ENCODE measurements around the gene PRKCD. TPM values are rescaled to one million over a fixed set of nuclear protein-coding genes. Genes with fewer than 3 reads are reported as not detected.

Gene PRKCD
- total RNA-seq, 2 donors from 2014 or later = 14.1 to 34.9 TPM

- no peaks in the 10 kb centered on the region for H3K36me3 Mint-ChIP-seq
- H3K27me3 Mint-ChIP-seq = no peaks in the 10 kb centered on the region
Observed at GRCh38 chr3:53166781-53167291, 5.8 kb downstream of the PRKCD start.

GRCh38 chr3:53167418-53168174, 6.6 kb downstream of the PRKCD start:
- Mint-ChIP-seq H3K4me3 (peak overlapping the region; percentile 57), H3K9me3 (no peaks in the 10 kb centered on the region), H3K27ac (peak overlapping the region; percentile 45 to 52), H3K36me3 (no peaks in the 10 kb centered on the region), H3K4me1 (ENCODE audit: low read depth in 2 of 2) (peaks cover 58 to 68% of the 10 kb centered on the region in 2 donors), H3K27me3 (no peaks in the 10 kb centered on the region)
- ATAC-seq (no peak), DNase-seq (ENCODE audit: low spot score) (no peak)

More at GRCh38 chr3:53166781-53167291, 5.8 kb downstream of the PRKCD start:
- DNase-seq (ENCODE audit: low spot score) (no peak), ATAC-seq (peak; percentile 54 to 64)
- no peaks in the 10 kb centered on the region for H3K9me3 Mint-ChIP-seq
- H3K4me1 Mint-ChIP-seq (ENCODE audit: low read depth in 2 of 2) = peaks cover 61 to 67% of the 10 kb centered on the region in 2 donors
- peak overlapping the region; percentile 20 for H3K4me3 Mint-ChIP-seq
- peak overlapping the region; percentile 45 to 52 for H3K27ac Mint-ChIP-seq

- Mint-ChIP-seq H3K4me1 (ENCODE audit: low read depth in 2 of 2) (peaks cover 54 to 64% of the 10 kb centered on the region in 2 donors), H3K36me3 (no peaks in the 10 kb centered on the region), H3K27ac (peak overlapping the region; percentile 42 to 45), H3K4me3 (no peak overlapping the region), H3K27me3 (no peaks in the 10 kb centered on the region), H3K9me3 (no peaks in the 10 kb centered on the region)
- no peak for ATAC-seq
- DNase-seq (ENCODE audit: low spot score) = no peak
Observed at GRCh38 chr3:53168175-53168923, 7.3 kb downstream of the PRKCD start.

GRCh38 chr3:53169045-53169831, 8.2 kb downstream of the PRKCD start:
- no peak for DNase-seq (ENCODE audit: low spot score)
- H3K27me3 Mint-ChIP-seq = no peaks in the 10 kb centered on the region
- peak overlapping the region; percentile 42 to 45 for H3K27ac Mint-ChIP-seq

GRCh38 chr3:53169832-53170324, 8.9 kb downstream of the PRKCD start:
- H3K4me3 Mint-ChIP-seq = peak overlapping the region; percentile 76
- H3K27ac Mint-ChIP-seq = peak overlapping the region; percentile 42 to 73
- H3K36me3 Mint-ChIP-seq = peaks cover 4% of the 10 kb centered on the region
- peaks cover 56 to 68% of the 10 kb centered on the region in 2 donors for H3K4me1 Mint-ChIP-seq (ENCODE audit: low read depth in 2 of 2)
- DNase-seq (ENCODE audit: low spot score) (no peak), ATAC-seq (no peak)
- no peaks in the 10 kb centered on the region for H3K27me3 Mint-ChIP-seq
- no peaks in the 10 kb centered on the region for H3K9me3 Mint-ChIP-seq

More at GRCh38 chr3:53169045-53169831, 8.2 kb downstream of the PRKCD start:
- no peaks in the 10 kb centered on the region for H3K9me3 Mint-ChIP-seq
- H3K36me3 Mint-ChIP-seq = peaks cover 4% of the 10 kb centered on the region
- H3K4me1 Mint-ChIP-seq (ENCODE audit: low read depth in 2 of 2) = peaks cover 56 to 66% of the 10 kb centered on the region in 2 donors
- peak overlapping the region; percentile 42 for H3K4me3 Mint-ChIP-seq
- ATAC-seq = peak in 1 of 2 donors; percentile 14

- peaks cover 56 to 68% of the 10 kb centered on the region in 2 donors for H3K4me1 Mint-ChIP-seq (ENCODE audit: low read depth in 2 of 2)
- peak overlapping the region; percentile 42 to 73 for H3K27ac Mint-ChIP-seq
- H3K4me3 Mint-ChIP-seq = peak overlapping the region; percentile 76
- H3K9me3 Mint-ChIP-seq = no peaks in the 10 kb centered on the region
- no peaks in the 10 kb centered on the region for H3K27me3 Mint-ChIP-seq
- peak; percentile 75 for DNase-seq (ENCODE audit: low spot score)
- ATAC-seq = peak; percentile 75 to 81
- peaks cover 4% of the 10 kb centered on the region for H3K36me3 Mint-ChIP-seq
Observed at GRCh38 chr3:53170325-53171063, 9.5 kb downstream of the PRKCD start.

- Mint-ChIP-seq H3K4me3 (peak overlapping the region; percentile 76), H3K27ac (peak overlapping the region; percentile 42 to 73), H3K9me3 (no peaks in the 10 kb centered on the region), H3K36me3 (peaks cover 4% of the 10 kb centered on the region), H3K4me1 (ENCODE audit: low read depth in 2 of 2) (peaks cover 56 to 71% of the 10 kb centered on the region in 2 donors), H3K27me3 (no peaks in the 10 kb centered on the region)
- ATAC-seq (no peak), DNase-seq (ENCODE audit: low spot score) (no peak)
Observed at GRCh38 chr3:53171064-53171418, 10.0 kb downstream of the PRKCD start.

- peaks cover 4% of the 10 kb centered on the region for H3K36me3 Mint-ChIP-seq
- no peaks in the 10 kb centered on the region for H3K27me3 Mint-ChIP-seq
- H3K4me3 Mint-ChIP-seq = no peak overlapping the region
- peaks cover 49 to 64% of the 10 kb centered on the region in 2 donors for H3K4me1 Mint-ChIP-seq (ENCODE audit: low read depth in 2 of 2)
- ATAC-seq (no peak), DNase-seq (ENCODE audit: low spot score) (no peak)
- H3K9me3 Mint-ChIP-seq = no peaks in the 10 kb centered on the region
- H3K27ac Mint-ChIP-seq = peak overlapping the region in 1 of 2 donors; percentile 42
Observed at GRCh38 chr3:53171827-53172505, 11.0 kb downstream of the PRKCD start.

- H3K9me3 Mint-ChIP-seq = no peaks in the 10 kb centered on the region
- H3K4me1 Mint-ChIP-seq (ENCODE audit: low read depth in 2 of 2) = peaks cover 42 to 55% of the 10 kb centered on the region in 2 donors
- ATAC-seq (no peak), DNase-seq (ENCODE audit: low spot score) (no peak)
- peaks cover 4% of the 10 kb centered on the region for H3K36me3 Mint-ChIP-seq
- no peaks in the 10 kb centered on the region for H3K27me3 Mint-ChIP-seq
- no peak overlapping the region for H3K4me3 Mint-ChIP-seq
- peak overlapping the region in 1 of 2 donors; percentile 26 for H3K27ac Mint-ChIP-seq
Observed at GRCh38 chr3:53173107-53173506, 12.1 kb downstream of the PRKCD start.

GRCh38 chr3:53174346-53175250, 13.6 kb downstream of the PRKCD start:
- no peak for DNase-seq (ENCODE audit: low spot score)
- Mint-ChIP-seq H3K27ac (no peak overlapping the region), H3K27me3 (no peaks in the 10 kb centered on the region), H3K4me1 (ENCODE audit: low read depth in 2 of 2) (peaks cover 35 to 43% of the 10 kb centered on the region in 2 donors), H3K36me3 (peaks cover 4% of the 10 kb centered on the region), H3K4me3 (no peak overlapping the region), H3K9me3 (no peaks in the 10 kb centered on the region)
- no peak for ATAC-seq

- no peak for DNase-seq (ENCODE audit: low spot score)
- Mint-ChIP-seq H3K4me3 (no peak overlapping the region), H3K27me3 (no peaks in the 10 kb centered on the region), H3K4me1 (ENCODE audit: low read depth in 2 of 2) (peaks cover 22 to 31% of the 10 kb centered on the region in 2 donors), H3K9me3 (no peaks in the 10 kb centered on the region), H3K27ac (no peak overlapping the region), H3K36me3 (peaks cover 4% of the 10 kb centered on the region)
- no peak for ATAC-seq
Observed at GRCh38 chr3:53175613-53176540, 14.9 kb downstream of the PRKCD start.
